H1 (cell line): Measurements from ENCODE around the gene STAT1. TPM values are rescaled to one million over a fixed set of nuclear protein-coding genes. Genes with fewer than 3 reads are reported as not detected.

Experiments
- KDM1A ChIP-seq: fragments of 200-600, 300-600 bp; sonication (generic); IDR thresholded peaks from 2 replicates; pipeline ENCODE4 v1.7.1; 2016; ENCODE audit warnings: mild to moderate bottlenecking, low read length, borderline replicate concordance
- RAD21 ChIP-seq, 2 experiments: IDR thresholded peaks in 1 of 2; conservative IDR thresholded peaks in 1 of 2; 2 replicates each; pipeline ENCODE4 v1.6.1; 2011; ENCODE audit warnings: low read depth in 2 of 2, low read length in 2 of 2, improper control_type of control experiment in 1 of 2, inconsistent platforms in 1 of 2, mild to moderate bottlenecking in 1 of 2, moderate library complexity in 1 of 2
- SIN3A ChIP-seq, 2 experiments: IDR thresholded peaks in 1 of 2; conservative IDR thresholded peaks in 1 of 2; 2 replicates each; pipeline ENCODE4 v1.6.1; 2011 to 2012; ENCODE audit warnings: low read length in 2 of 2, improper control_type of control experiment in 1 of 2, low read depth in 1 of 2, mild to moderate bottlenecking in 1 of 2
- TAF1 ChIP-seq: IDR thresholded peaks from 2 replicates; pipeline ENCODE4 v1.6.1; 2011; ENCODE audit warnings: mild to moderate bottlenecking, low read depth, low read length
- TCF12 ChIP-seq: IDR thresholded peaks from 2 replicates; pipeline ENCODE4 v1.6.1; 2011; ENCODE audit warnings: low read depth, mild to moderate bottlenecking, low read length
- polyA plus RNA-seq, 7 experiments: library from polyadenylated mRNA; depleted of rRNA in 3 of 7; stranded (reverse) in 5 of 7; unstranded in 2 of 7; fragments of >200 nt in 5 of 7; fragments of 200-250 nt in 2 of 7; gene quantifications; 1 replicate in 5 of 7; 2 replicates in 1 of 7; 4 replicates in 1 of 7; pipeline versions ENCODE4 v1.2.1 to v1.2.3, GENCODE V29; 2011 to 2013; ENCODE audit warnings: missing spikeins in 2 of 7, mixed read lengths in 2 of 7
- total RNA-seq: library from RNA; stranded (reverse); fragmentation: NEBNext Ultra II Directional; extraction: Animal tissue kit (Norgen Biotek cat#: 25700); gene quantifications from 2 replicates; pipeline ENCODE4 v1.2.1, GENCODE V29; 2021
- TF ChIP-seq, protein P1 (sequence below): fragments of 300-600 bp; sonication (generic); IDR thresholded peaks from 2 replicates; pipeline ENCODE4 v1.7.1; 2012; ENCODE audit warnings: low read length, moderate library complexity, mild to moderate bottlenecking, inconsistent platforms; ENCODE audit not compliant: insufficient replicate concordance
- TF ChIP-seq, protein P2 (sequence below), 3 experiments: IDR thresholded peaks; 1 replicate in 2 of 3; 2 replicates in 1 of 3; pipeline versions ENCODE4 v1.5.1 to v1.6.1; 2011; ENCODE audit warnings: low read length in 3 of 3, mild to moderate bottlenecking in 3 of 3, inconsistent platforms in 2 of 3, low read depth in 1 of 3, moderate library complexity in 1 of 3; ENCODE audit not compliant: insufficient read depth in 1 of 3; ENCODE audit errors: control extremely low read depth in 1 of 3
- TF ChIP-seq, protein P3 (sequence below): IDR thresholded peaks from 2 replicates; pipeline ENCODE4 v1.6.1; 2012; ENCODE audit warnings: inconsistent platforms

Gene STAT1
- total and polyA plus RNA-seq, 2 of the 8 experiments (the other 6 are each of a cell fraction or from before 2014, with no cell fraction given) = 20.3 to 43.0 TPM

DNA sequence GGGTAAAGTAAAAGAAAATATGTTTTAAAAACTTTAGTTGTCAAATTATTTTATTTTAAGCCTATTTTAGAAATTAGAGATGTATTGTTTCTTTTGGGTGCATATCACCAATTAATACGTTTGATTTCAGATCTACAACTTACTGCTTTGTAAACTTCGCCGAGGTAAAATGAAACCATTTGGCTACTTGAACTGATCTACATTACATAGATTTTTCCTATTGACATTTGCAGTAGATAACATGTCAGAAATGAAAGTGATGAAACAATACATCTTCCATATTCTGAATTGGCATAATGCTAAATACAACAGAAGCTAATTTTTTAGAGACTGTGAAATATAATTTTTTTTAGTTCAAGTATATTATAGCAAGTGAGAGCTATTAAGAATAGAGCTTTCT lies 93.9 kb downstream of the STAT1 start (continued):
- TF ChIP-seq, protein P1, sequence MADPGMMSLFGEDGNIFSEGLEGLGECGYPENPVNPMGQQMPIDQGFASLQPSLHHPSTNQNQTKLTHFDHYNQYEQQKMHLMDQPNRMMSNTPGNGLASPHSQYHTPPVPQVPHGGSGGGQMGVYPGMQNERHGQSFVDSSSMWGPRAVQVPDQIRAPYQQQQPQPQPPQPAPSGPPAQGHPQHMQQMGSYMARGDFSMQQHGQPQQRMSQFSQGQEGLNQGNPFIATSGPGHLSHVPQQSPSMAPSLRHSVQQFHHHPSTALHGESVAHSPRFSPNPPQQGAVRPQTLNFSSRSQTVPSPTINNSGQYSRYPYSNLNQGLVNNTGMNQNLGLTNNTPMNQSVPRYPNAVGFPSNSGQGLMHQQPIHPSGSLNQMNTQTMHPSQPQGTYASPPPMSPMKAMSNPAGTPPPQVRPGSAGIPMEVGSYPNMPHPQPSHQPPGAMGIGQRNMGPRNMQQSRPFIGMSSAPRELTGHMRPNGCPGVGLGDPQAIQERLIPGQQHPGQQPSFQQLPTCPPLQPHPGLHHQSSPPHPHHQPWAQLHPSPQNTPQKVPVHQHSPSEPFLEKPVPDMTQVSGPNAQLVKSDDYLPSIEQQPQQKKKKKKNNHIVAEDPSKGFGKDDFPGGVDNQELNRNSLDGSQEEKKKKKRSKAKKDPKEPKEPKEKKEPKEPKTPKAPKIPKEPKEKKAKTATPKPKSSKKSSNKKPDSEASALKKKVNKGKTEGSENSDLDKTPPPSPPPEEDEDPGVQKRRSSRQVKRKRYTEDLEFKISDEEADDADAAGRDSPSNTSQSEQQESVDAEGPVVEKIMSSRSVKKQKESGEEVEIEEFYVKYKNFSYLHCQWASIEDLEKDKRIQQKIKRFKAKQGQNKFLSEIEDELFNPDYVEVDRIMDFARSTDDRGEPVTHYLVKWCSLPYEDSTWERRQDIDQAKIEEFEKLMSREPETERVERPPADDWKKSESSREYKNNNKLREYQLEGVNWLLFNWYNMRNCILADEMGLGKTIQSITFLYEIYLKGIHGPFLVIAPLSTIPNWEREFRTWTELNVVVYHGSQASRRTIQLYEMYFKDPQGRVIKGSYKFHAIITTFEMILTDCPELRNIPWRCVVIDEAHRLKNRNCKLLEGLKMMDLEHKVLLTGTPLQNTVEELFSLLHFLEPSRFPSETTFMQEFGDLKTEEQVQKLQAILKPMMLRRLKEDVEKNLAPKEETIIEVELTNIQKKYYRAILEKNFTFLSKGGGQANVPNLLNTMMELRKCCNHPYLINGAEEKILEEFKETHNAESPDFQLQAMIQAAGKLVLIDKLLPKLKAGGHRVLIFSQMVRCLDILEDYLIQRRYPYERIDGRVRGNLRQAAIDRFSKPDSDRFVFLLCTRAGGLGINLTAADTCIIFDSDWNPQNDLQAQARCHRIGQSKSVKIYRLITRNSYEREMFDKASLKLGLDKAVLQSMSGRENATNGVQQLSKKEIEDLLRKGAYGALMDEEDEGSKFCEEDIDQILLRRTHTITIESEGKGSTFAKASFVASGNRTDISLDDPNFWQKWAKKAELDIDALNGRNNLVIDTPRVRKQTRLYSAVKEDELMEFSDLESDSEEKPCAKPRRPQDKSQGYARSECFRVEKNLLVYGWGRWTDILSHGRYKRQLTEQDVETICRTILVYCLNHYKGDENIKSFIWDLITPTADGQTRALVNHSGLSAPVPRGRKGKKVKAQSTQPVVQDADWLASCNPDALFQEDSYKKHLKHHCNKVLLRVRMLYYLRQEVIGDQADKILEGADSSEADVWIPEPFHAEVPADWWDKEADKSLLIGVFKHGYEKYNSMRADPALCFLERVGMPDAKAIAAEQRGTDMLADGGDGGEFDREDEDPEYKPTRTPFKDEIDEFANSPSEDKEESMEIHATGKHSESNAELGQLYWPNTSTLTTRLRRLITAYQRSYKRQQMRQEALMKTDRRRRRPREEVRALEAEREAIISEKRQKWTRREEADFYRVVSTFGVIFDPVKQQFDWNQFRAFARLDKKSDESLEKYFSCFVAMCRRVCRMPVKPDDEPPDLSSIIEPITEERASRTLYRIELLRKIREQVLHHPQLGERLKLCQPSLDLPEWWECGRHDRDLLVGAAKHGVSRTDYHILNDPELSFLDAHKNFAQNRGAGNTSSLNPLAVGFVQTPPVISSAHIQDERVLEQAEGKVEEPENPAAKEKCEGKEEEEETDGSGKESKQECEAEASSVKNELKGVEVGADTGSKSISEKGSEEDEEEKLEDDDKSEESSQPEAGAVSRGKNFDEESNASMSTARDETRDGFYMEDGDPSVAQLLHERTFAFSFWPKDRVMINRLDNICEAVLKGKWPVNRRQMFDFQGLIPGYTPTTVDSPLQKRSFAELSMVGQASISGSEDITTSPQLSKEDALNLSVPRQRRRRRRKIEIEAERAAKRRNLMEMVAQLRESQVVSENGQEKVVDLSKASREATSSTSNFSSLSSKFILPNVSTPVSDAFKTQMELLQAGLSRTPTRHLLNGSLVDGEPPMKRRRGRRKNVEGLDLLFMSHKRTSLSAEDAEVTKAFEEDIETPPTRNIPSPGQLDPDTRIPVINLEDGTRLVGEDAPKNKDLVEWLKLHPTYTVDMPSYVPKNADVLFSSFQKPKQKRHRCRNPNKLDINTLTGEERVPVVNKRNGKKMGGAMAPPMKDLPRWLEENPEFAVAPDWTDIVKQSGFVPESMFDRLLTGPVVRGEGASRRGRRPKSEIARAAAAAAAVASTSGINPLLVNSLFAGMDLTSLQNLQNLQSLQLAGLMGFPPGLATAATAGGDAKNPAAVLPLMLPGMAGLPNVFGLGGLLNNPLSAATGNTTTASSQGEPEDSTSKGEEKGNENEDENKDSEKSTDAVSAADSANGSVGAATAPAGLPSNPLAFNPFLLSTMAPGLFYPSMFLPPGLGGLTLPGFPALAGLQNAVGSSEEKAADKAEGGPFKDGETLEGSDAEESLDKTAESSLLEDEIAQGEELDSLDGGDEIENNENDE = no peak
- TF ChIP-seq, protein P2, sequence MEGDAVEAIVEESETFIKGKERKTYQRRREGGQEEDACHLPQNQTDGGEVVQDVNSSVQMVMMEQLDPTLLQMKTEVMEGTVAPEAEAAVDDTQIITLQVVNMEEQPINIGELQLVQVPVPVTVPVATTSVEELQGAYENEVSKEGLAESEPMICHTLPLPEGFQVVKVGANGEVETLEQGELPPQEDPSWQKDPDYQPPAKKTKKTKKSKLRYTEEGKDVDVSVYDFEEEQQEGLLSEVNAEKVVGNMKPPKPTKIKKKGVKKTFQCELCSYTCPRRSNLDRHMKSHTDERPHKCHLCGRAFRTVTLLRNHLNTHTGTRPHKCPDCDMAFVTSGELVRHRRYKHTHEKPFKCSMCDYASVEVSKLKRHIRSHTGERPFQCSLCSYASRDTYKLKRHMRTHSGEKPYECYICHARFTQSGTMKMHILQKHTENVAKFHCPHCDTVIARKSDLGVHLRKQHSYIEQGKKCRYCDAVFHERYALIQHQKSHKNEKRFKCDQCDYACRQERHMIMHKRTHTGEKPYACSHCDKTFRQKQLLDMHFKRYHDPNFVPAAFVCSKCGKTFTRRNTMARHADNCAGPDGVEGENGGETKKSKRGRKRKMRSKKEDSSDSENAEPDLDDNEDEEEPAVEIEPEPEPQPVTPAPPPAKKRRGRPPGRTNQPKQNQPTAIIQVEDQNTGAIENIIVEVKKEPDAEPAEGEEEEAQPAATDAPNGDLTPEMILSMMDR (IDR thresholded peaks at IDR 0.05; ENCODE audit: control extremely low read depth in 1 of 3, insufficient read depth in 1 of 3, low read depth in 1 of 3, low read length in 3 of 3) = no peak
- TF ChIP-seq RAD21 (IDR thresholded peaks at IDR 0.05 in 1 of 2, conservative IDR thresholded peaks at IDR 0.05 in 1 of 2; ENCODE audit: low read depth in 2 of 2, low read length in 2 of 2) (no peak), TAF1 (no peak), KDM1A (no peak), SIN3A (conservative IDR thresholded peaks at IDR 0.05 in 1 of 2, IDR thresholded peaks at IDR 0.05 in 1 of 2; ENCODE audit: low read depth in 1 of 2, low read length in 2 of 2) (no peak), TCF12 (no peak)
- TF ChIP-seq, protein P3, sequence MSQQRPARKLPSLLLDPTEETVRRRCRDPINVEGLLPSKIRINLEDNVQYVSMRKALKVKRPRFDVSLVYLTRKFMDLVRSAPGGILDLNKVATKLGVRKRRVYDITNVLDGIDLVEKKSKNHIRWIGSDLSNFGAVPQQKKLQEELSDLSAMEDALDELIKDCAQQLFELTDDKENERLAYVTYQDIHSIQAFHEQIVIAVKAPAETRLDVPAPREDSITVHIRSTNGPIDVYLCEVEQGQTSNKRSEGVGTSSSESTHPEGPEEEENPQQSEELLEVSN = no peak
